Hypothalamus (tissue), 51 donors: ENCODE results near the gene PRDX5.
A peak's percentile ranks its signal among the peaks of the same experiment; 100 is the strongest.
"Not testable (repeated sequence)": the region's sequence is repeated elsewhere in the genome, so short reads cannot be mapped to it uniquely, and the experiment has no call there.

Source experiments
- DNase-seq, 51 donors: peaks; one replicate each; lab custom pipeline; 2025; lab: John Stamatoyannopoulos, UW

PRDX5 gene

DNA sequence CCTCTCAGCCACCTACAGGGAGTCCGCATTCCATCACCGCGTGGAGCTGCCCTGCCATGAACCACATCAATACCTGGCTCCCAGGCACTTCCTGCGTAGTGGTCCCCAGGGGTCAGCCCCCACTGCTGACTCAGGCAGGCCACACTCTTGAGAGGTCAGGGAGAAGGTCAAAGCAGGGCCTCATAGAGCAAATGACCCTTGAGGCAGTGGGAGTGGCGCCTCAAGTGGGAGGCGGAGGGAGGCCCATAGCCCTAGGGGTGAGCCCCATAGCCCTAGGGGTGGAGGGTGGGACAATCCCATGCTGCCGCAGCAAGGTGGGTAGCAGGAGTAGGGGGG is 5.0 kb downstream of the PRDX5 start:
- DNase-seq: no peak

GRCh38 chr11:64323373-64323772 is 5.5 kb downstream of the PRDX5 start:
- DNase-seq: no peak

GRCh38 chr11:64323984-64324383 is 6.1 kb downstream of the PRDX5 start:
- DNase-seq: not testable (repeated sequence)

DNA sequence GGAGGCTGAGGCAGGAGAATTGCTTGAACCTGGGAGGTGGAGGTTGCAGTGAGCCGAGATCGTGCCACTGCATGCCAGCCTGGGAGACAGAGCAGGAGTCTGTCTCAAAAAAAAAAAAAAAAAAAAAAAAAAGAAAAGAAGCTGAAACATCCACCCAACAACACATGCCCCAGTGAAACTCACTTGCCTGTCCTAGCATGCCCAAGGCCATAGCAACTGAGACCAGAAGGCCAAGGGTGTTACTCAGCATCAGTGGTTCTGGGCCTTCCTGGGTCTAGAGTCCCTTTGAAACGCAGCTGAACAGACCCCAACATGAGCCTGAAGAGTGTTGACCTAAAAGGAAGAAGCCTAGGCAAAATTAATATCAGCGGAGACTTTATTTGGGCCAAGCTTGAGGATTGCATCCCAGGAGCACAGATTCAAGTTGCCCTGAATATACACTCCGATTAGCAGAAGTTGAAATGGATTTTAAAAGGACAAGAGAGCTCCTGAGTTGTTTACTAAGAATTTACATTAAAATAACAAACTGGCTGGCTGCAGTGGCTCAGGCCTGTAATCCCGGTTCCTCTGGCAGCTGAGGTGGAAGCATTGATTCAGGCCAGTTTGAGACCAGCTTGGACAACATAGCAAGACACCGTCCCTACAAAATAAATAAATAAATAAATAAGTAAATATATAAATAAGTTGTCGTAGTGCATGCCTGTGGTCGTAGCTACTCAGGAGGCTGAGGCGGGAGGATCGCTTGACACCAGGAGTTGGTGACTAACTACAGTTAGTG is 7.0 kb downstream of the PRDX5 start:
- no peak for DNase-seq

DNA sequence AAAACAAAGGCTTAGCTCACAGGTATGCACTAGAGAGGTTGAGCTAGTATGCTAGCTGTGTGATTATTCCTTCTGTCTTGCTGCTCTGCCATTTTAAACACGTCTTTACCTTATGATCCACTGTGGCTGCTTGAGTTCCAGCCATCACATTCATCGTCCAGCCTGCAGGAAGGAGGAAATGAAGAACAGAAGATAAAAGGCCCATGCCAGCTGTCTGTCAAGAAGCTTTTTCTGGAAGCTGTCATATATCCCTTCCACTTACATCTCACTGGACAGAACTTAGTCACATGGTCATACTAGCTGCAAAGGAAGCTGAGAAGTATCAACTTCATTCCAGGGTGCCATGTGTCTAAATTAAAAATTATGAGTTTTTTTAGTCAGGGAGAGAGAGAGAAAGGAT is 9.5 kb downstream of the PRDX5 start:
- DNase-seq: no peak

- DNase-seq: no peak
These were observed 10.1 kb downstream of the PRDX5 start for GRCh38 chr11:64327993-64328392.

GRCh38 chr11:64330888-64331287 is 13.0 kb downstream of the PRDX5 start:
- no peak for DNase-seq

- peak in 16 of 51 donors; percentile 10 to 59 (median 28) for DNase-seq
These were observed 13.8 kb downstream of the PRDX5 start for GRCh38 chr11:64331569-64332371.

- DNase-seq: no peak
These were observed 15.6 kb downstream of the PRDX5 start for GRCh38 chr11:64333556-64333955.

- DNase-seq: no peak
These were observed 17.1 kb downstream of the PRDX5 start for GRCh38 chr11:64334764-64335735.

DNA sequence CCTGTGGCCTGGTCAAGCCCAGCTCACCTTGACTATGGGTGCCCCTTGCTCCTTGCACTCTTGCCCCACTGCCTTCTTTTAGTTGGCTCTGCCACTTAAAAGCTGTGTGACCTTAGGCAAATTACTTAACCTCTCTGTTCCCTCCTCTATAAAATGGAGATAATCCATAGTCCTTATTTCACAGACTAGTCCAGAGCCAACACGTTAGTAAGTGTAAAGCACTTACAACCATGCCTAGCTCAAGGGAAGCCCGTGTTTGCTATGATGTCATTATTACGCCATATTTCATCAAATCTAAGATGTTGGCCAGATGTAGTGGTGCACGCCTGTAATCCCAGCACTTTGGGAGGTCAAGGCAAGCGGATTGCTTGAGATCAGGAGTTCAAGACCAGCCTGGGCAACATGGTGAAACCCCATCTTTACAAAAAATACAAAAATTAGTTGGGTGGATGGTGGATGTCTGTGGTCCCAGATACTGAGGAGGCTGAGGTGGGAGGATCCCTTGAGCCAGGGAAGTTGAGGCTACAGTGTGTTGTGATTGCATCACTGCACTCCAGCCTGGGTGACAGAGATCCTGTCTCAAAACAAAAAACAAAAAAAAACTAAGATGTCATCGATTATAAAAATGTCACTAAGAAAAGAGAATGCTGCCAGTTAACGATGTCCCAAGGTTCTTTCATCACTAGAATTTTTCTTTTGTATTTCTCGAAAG is 19.8 kb downstream of the PRDX5 start:
- DNase-seq: no peak

- DNase-seq: no peak
These were observed 20.8 kb downstream of the PRDX5 start for GRCh38 chr11:64338716-64339115.

DNA sequence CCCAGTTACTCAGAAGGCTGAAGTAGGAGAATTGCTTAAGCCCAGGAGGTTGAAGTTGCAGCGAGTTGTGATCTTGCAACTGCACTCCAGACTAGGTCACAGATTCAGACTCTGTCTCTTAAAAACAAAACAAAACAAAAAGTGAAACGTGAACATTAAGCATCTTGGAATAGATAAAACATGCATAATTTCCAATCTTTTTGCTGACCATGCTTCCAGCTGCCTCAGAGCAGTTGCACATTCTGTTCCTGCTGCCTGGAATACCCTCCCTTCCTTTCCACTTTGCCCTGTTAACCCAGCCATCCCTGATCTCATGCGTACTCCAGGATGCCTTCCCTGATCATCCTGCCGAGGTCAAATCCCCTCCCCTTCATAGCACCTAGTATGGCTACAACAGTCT is 21.4 kb downstream of the PRDX5 start:
- DNase-seq: no peak

DNA sequence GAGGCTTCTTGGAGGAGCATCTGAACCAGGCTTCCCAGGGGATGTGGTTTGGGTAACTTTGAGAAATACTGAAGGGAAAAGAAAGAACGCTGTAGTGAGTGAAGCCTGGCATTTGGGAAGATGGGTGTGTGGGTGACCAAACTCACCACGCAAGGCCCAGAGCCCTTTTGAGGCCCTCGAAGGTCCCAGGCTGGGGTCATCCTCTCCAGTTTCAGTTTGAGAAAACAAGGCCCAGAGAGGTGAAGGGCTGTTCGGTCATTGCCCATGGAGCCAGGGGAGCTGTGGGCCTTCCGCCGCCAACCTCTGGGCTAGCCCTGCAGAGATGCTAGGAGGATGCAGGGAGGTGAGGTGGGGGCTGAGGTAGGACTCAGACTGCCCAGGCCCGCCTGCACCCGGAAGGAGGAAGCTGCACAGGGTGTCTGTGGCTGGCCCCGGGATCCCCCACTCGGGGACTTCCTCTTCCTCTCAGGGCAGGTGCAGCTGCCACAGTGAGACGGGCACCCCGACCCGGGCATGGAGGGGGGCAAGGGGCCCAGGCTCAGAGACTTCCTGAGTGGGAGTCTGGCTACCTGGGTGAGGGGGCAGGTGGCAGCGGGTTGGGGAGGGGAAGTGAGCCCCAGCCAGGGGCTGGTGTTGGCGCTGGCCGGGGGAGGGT is 22.0 kb downstream of the PRDX5 start, which contains the start of gene CCDC88B:
Gene CCDC88B, plus strand, starts transcription at position 451 of the 655 bp plus-strand sequence. Its CDS starts 63 bp downstream, at position 514.
- peak in 17 of 51 donors; percentile 5 to 43 (median 23) for DNase-seq

DNA sequence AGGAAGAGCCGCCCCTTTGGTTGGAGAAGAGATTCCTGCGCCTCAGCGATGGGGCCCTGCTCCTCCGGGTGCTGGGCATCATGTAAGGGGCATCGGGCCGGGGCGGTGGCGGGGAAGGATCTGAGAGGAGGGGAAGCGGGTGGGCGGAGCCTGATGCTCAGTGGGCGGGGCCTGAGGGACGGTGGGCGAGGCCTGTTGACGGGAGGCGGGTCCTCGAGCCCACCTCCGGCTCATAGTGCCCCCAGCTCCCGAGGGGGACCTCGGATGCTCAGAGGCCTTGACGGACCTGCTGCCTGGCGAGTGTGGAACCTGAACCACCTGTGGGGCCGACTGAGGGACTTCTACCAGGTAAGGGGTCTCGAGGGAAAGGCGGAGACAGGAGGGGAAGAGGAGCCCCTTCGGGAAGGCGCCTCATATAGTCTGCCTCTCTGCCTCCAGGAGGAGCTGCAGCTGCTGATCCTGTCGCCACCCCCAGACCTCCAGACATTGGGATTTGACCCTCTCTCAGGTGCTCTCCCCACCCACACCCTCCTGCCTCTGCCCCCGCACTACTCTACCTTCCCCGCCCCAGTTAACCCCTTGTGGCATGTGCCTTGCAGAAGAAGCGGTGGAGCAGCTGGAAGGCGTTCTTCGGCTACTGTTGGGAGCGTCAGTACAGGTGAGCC is 22.9 kb downstream of the PRDX5 start:
- DNase-seq: peak in 5 of 51 donors; percentile 11 to 30 (median 21)

GRCh38 chr11:64341429-64341828 is 23.5 kb downstream of the PRDX5 start:
- no peak for DNase-seq

DNA sequence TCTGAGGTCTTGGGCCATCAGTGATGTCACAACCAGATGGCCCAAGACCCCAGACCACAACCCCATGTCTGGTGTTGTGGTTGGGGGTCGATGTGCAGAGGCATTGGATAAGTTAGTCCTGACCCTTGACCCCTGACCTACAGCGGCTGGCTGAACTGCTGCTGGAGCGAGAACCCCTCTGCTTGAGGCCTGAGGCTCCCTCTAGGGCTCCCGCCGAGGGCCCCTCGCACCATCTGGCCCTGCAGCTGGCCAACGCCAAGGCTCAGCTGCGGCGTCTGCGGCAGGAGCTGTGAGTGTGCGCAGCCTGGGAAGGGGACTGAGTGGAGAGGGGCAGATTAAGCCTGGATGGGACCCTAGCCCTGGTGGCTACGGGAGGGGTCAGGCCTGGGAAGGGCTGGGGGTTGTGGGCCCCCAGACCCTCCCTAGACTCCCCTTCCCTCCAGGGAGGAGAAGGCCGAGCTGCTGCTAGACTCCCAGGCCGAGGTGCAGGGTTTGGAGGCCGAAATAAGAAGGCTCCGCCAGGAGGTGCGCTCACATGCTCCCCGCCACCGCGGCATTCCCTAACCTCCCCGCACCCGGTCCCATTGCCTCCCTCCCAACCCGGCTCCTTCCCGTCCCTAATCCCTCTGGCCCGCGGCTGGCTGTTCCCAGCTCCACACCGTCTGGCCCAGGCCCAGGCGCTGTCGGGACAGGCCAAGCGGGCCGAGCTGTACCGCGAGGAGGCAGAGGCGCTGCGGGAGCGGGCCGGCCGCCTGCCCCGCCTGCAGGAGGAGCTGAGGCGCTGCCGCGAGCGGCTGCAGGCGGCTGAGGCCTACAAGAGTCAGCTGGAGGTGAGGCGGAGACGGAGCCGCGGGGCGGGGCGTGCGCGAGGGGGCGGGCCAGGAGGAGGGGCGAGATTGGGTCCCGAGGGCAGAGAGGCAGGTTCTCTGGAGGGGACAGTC is 24.2 kb downstream of the PRDX5 start:
- DNase-seq: peak in 42 of 51 donors; percentile 20 to 86 (median 60)
